H1 (cell line): Measurements from ENCODE around the gene HDAC6. TPM values are rescaled to one million over a fixed set of nuclear protein-coding genes. Genes with fewer than 3 reads are reported as not detected.

Experiments used
- CTCF ChIA-PET: fragments of 300-600 bp; sonication (Branson Sonifier 250); formaldehyde crosslinking; loops from one replicate; lab custom pipeline; 2021; ENCODE audit not compliant: partially characterized antibody; lab: Charles Lee
- POLR2A ChIA-PET: fragments of 300-600 bp; sonication (Branson Sonifier 250); formaldehyde crosslinking; loops from one replicate; lab custom pipeline; 2021; ENCODE audit warnings: inconsistent platforms; ENCODE audit not compliant: partially characterized antibody; lab: Charles Lee
- DNase-seq, 2 experiments: peaks; one replicate each; pipeline versions ENCODE4 v3.0.0 to v3.0.0-alpha.2; 2010 to 2022; ENCODE audit warnings: low spot score in 2 of 2, low read depth in 1 of 2, mixed read lengths in 1 of 2
- FAIRE-seq: peaks from 2 replicates; lab custom pipeline; 2011; peaks lifted over from hg19 to GRCh38; lab: Jason Lieb, UNC
- H2AFZ ChIP-seq: 2 replicates; pipeline ENCODE4 v1.8.1; 2012; ENCODE audit warnings: low read length, inconsistent platforms
- H2AK5ac ChIP-seq: 2 replicates; pipeline ENCODE4 v1.6.1; 2013; ENCODE audit warnings: low read depth, low read length
- H2BK120ac ChIP-seq: replicated peaks from 2 replicates; pipeline ENCODE3; 2013; ENCODE audit warnings: low read depth, low read length, inconsistent platforms
- H2BK12ac ChIP-seq: 2 replicates; pipeline ENCODE4 v1.6.1; 2013; ENCODE audit warnings: low read depth, low read length
- H2BK15ac ChIP-seq: 2 replicates; pipeline ENCODE4 v1.6.1; 2013; ENCODE audit warnings: low read length
- H2BK20ac ChIP-seq: 2 replicates; pipeline ENCODE4 v1.6.1; 2013; ENCODE audit warnings: low read length
- H2BK5ac ChIP-seq: 2 replicates; pipeline ENCODE4 v1.6.1; 2013; ENCODE audit warnings: low read depth, low read length
- H3K14ac ChIP-seq: 2 replicates; pipeline ENCODE4 v1.6.1; 2013; ENCODE audit warnings: inconsistent platforms; ENCODE audit not compliant: insufficient read length
- H3K18ac ChIP-seq: 2 replicates; pipeline ENCODE4 v1.6.1; 2013; ENCODE audit warnings: low read length; ENCODE audit errors: extremely low read depth
- H3K23ac ChIP-seq: 2 replicates; pipeline ENCODE4 v1.6.1; 2013; ENCODE audit warnings: inconsistent platforms; ENCODE audit not compliant: insufficient read length
- H3K23me2 ChIP-seq: 2 replicates; pipeline ENCODE4 v1.6.1; 2013; ENCODE audit warnings: low read depth, low read length
- H3K27ac ChIP-seq: 2 replicates; pipeline ENCODE4 v1.6.1; 2011; ENCODE audit warnings: low read depth, low read length, inconsistent platforms
- H3K27me3 ChIP-seq, 4 experiments: replicated peaks in 1 of 4; 1 replicate in 1 of 4; 2 replicates in 3 of 4; pipeline versions ENCODE4 v1.6.1 to v1.8.1; 2011 to 2013; ENCODE audit warnings: low read length in 3 of 4, mild to moderate bottlenecking in 3 of 4, inconsistent platforms in 2 of 4, mixed read lengths in 2 of 4, moderate library complexity in 1 of 4; ENCODE audit not compliant: control insufficient read depth in 3 of 4, insufficient read depth in 3 of 4; ENCODE audit errors: extremely low read depth in 1 of 4
- H3K36me3 ChIP-seq, 4 experiments: 2 replicates each; pipeline versions ENCODE4 v1.6.1 to v1.8.1; 2011 to 2013; ENCODE audit warnings: mild to moderate bottlenecking in 4 of 4, low read length in 3 of 4, moderate library complexity in 2 of 4, control low read depth in 1 of 4, inconsistent platforms in 1 of 4; ENCODE audit not compliant: insufficient read depth in 4 of 4, control insufficient read depth in 2 of 4
- H3K4ac ChIP-seq: replicated peaks from 2 replicates; pipeline ENCODE3; 2013; ENCODE audit warnings: low read length, low read depth, mixed read lengths, inconsistent platforms; ENCODE audit not compliant: insufficient read length
- H3K4me1 ChIP-seq, 4 experiments: replicated peaks in 1 of 4; 1 replicate in 1 of 4; 2 replicates in 3 of 4; pipeline versions ENCODE4 v1.6.1 to v1.8.1; 2011 to 2013; ENCODE audit warnings: low read length in 3 of 4, inconsistent platforms in 2 of 4, mixed read lengths in 1 of 4; ENCODE audit not compliant: insufficient read depth in 4 of 4, control insufficient read depth in 3 of 4
- H3K4me2 ChIP-seq, 2 experiments: 2 replicates each; pipeline versions ENCODE4 v1.6.1 to v1.8.1; 2011 to 2013; ENCODE audit warnings: low read depth in 2 of 2, low read length in 2 of 2, control low read depth in 1 of 2, inconsistent platforms in 1 of 2, mild to moderate bottlenecking in 1 of 2; ENCODE audit not compliant: insufficient read depth in 1 of 2
- H3K4me3 ChIP-seq, 4 experiments: fragments of 200-600, 300-600 bp in 1 of 4; sonication (generic), shearing (Covaris generic), sonication (Bioruptor Twin) in 1 of 4; 2 replicates each; pipeline versions ENCODE4 v1.5.1 to v1.8.1; 2011 to 2016; ENCODE audit warnings: low read length in 4 of 4, low read depth in 3 of 4, control low read depth in 2 of 4, inconsistent platforms in 2 of 4, mild to moderate bottlenecking in 2 of 4, mixed read lengths in 1 of 4, moderate library complexity in 1 of 4; ENCODE audit not compliant: insufficient read depth in 2 of 4; ENCODE audit errors: extremely low read depth in 1 of 4
- H3K56ac ChIP-seq: replicated peaks from 2 replicates; pipeline ENCODE3; 2013; ENCODE audit warnings: low read depth, mild to moderate bottlenecking, mixed read lengths, low read length, inconsistent platforms; ENCODE audit not compliant: insufficient read length
- H3K79me1 ChIP-seq: 2 replicates; pipeline ENCODE4 v1.6.1; 2013; ENCODE audit warnings: low read depth, low read length, control low read depth
- H3K79me2 ChIP-seq, 2 experiments: 2 replicates each; pipeline versions ENCODE4 v1.6.1 to v1.8.1; 2012 to 2013; ENCODE audit warnings: low read length in 2 of 2, mild to moderate bottlenecking in 2 of 2, inconsistent platforms in 1 of 2; ENCODE audit not compliant: insufficient read depth in 2 of 2, control insufficient read depth in 1 of 2
- H3K9ac ChIP-seq, 4 experiments: replicated peaks in 1 of 4; 1 replicate in 1 of 4; 2 replicates in 3 of 4; pipeline versions ENCODE4 v1.6.1 to v1.8.1; 2011 to 2013; ENCODE audit warnings: low read depth in 3 of 4, low read length in 3 of 4, control low read depth in 2 of 4, mild to moderate bottlenecking in 2 of 4, moderate library complexity in 2 of 4, inconsistent platforms in 1 of 4; ENCODE audit errors: extremely low read depth in 1 of 4
- H3K9me3 ChIP-seq, 2 experiments: 2 replicates each; pipeline versions ENCODE4 v1.6.1 to v1.8.1; 2012 to 2013; ENCODE audit warnings: mild to moderate bottlenecking in 2 of 2, moderate library complexity in 2 of 2, control low read depth in 1 of 2, inconsistent platforms in 1 of 2, low read depth in 1 of 2, low read length in 1 of 2, mixed read lengths in 1 of 2; ENCODE audit not compliant: insufficient read depth in 2 of 2
- H4K20me1 ChIP-seq, 2 experiments: replicated peaks in 1 of 2; 2 replicates each; pipeline versions ENCODE3 to v1.8.1; 2011 to 2013; ENCODE audit warnings: inconsistent platforms in 2 of 2, low read length in 2 of 2, mild to moderate bottlenecking in 1 of 2; ENCODE audit not compliant: insufficient read depth in 2 of 2, control insufficient read depth in 1 of 2
- H4K5ac ChIP-seq: 2 replicates; pipeline ENCODE4 v1.6.1; 2013; ENCODE audit warnings: low read length, low read depth, mixed read lengths, inconsistent platforms; ENCODE audit not compliant: insufficient read length
- H4K8ac ChIP-seq: 2 replicates; pipeline ENCODE4 v1.8.0; 2013; ENCODE audit warnings: mild to moderate bottlenecking, moderate library complexity, low read length, inconsistent platforms; ENCODE audit not compliant: insufficient read depth; ENCODE audit errors: extremely low read depth
- H4K91ac ChIP-seq: replicated peaks from 2 replicates; pipeline ENCODE3; 2013; ENCODE audit warnings: low read length, mixed read lengths, inconsistent platforms; ENCODE audit not compliant: insufficient read length
- CBX5 ChIP-seq: fragments of 300-800, 300-1000 bp; sonication (generic); IDR thresholded peaks from 2 replicates; pipeline ENCODE4 v1.7.1; 2016; ENCODE audit warnings: antibody characterized with exemption, low read length, low read depth
- EP300 ChIP-seq, 2 experiments: IDR thresholded peaks; 1 replicate in 1 of 2; 2 replicates in 1 of 2; pipeline ENCODE4 v1.6.1; 2011 to 2012; ENCODE audit warnings: low read depth in 2 of 2, low read length in 2 of 2, mild to moderate bottlenecking in 2 of 2, borderline replicate concordance in 1 of 2, inconsistent platforms in 1 of 2, moderate library complexity in 1 of 2
- JUND ChIP-seq: IDR thresholded peaks from 2 replicates; pipeline ENCODE4 v1.6.1; 2011; ENCODE audit warnings: mild to moderate bottlenecking, improper control_type of control experiment, low read length
- POLR2AphosphoS5 ChIP-seq: IDR thresholded peaks from 2 replicates; pipeline ENCODE4 v1.6.1; 2011; ENCODE audit warnings: low read depth, low read length
- SIN3A ChIP-seq, 2 experiments: IDR thresholded peaks in 1 of 2; conservative IDR thresholded peaks in 1 of 2; 2 replicates each; pipeline ENCODE4 v1.6.1; 2011 to 2012; ENCODE audit warnings: low read length in 2 of 2, improper control_type of control experiment in 1 of 2, low read depth in 1 of 2, mild to moderate bottlenecking in 1 of 2
- WGBS, 2 experiments: shearing (Covaris generic) in 1 of 2; methylation state at CpG; one replicate each; pipeline versions ENCODE4 v1.1.6 to v1.1.7; 2013 to 2015; ENCODE audit warnings: low lambda C conversion rate in 2 of 2, mixed read lengths in 2 of 2, inconsistent platforms in 1 of 2, low coverage in 1 of 2, missing lambda C conversion rate in 1 of 2; ENCODE audit not compliant: insufficient replicate concordance in 2 of 2, insufficient coverage in 1 of 2, insufficient read length in 1 of 2; ENCODE audit errors: extremely low coverage in 1 of 2, missing lambda C conversion rate in 1 of 2; 5-methylcytosine and 5-hydroxymethylcytosine counted together
- polyA plus RNA-seq, 7 experiments: library from polyadenylated mRNA; depleted of rRNA in 3 of 7; stranded (reverse) in 5 of 7; unstranded in 2 of 7; fragments of >200 nt in 5 of 7; fragments of 200-250 nt in 2 of 7; gene quantifications; 1 replicate in 5 of 7; 2 replicates in 1 of 7; 4 replicates in 1 of 7; pipeline versions ENCODE4 v1.2.1 to v1.2.3, GENCODE V29; 2011 to 2013; ENCODE audit warnings: missing spikeins in 2 of 7, mixed read lengths in 2 of 7
- total RNA-seq: library from RNA; stranded (reverse); fragmentation: NEBNext Ultra II Directional; extraction: Animal tissue kit (Norgen Biotek cat#: 25700); gene quantifications from 2 replicates; pipeline ENCODE4 v1.2.1, GENCODE V29; 2021

Gene HDAC6
- total and polyA plus RNA-seq, 2 of the 8 experiments (the other 6 are each of a cell fraction or from before 2014, with no cell fraction given): 34.0 to 51.8 TPM

DNA sequence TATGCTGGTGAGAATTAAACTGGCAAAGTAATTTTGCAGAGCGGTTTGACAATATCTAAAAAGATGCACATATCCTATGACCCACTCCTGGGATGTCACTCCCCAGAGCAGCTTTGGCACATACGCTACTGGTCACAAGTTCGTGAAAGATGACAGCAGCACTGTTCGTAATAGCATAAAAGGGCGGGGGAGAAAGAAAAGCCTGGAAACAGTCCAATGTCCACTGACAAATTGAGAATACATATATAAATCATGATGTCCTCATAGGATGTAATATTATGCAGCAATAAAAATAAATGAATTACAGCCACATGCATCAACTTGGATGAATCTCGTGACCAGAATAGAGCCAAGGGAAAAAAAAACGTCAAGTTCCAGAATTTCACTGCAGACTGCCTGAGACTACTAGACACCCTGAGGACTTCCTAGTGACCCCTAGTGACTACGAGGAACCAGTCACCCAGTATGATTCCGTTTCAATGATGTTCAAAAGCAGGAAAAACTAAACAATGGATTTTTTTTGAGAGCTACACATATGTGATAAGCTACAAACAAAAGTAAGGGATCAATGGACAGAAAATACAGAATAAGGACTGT is 31.8 kb downstream of the HDAC6 start:
- Histone ChIP-seq H3K23ac (no peak overlapping the region), H2BK20ac (no peak overlapping the region), H4K91ac (no peak overlapping the region), H3K9ac (no peak overlapping the region), H2BK120ac (no peak overlapping the region), H3K14ac (no peak overlapping the region), H4K5ac (no peak overlapping the region), H3K4ac (no peak overlapping the region), H2AK5ac (no peak overlapping the region), H2BK12ac (no peak overlapping the region), H3K79me2 (no peaks in the 10 kb centered on the region), H3K27me3 (peaks cover 21 to 61% (median 48%) of the 10 kb centered on the region in 4 experiments), H3K23me2 (peaks cover 11% of the 10 kb centered on the region; the same call in 1 of the 2 replicates), H3K27ac (no peak overlapping the region), H3K18ac (no peak overlapping the region), H3K4me2 (peak overlapping the region in 1 of 2 experiments; percentile 85; a peak in 1 of 4 replicates), H4K20me1 (peaks cover 0 to 3% of the 10 kb centered on the region in 2 experiments), H3K36me3 (no peaks in the 10 kb centered on the region), H3K4me3 (no peak overlapping the region), H3K79me1 (no peaks in the 10 kb centered on the region), H2BK15ac (no peak overlapping the region), H4K8ac (no peak overlapping the region), H3K56ac (no peak overlapping the region), H3K9me3 (no peaks in the 10 kb centered on the region)
- FAIRE-seq (no peak), DNase-seq (no peak)
- ChIA-PET CTCF (interaction anchor here (0.6 to 1.2 kb wide), 2 partner anchors 13 to 162 kb away, joined by 3 to 5 read pairs; no protein-coding TSS in a partner anchor), POLR2A (interaction anchor here (0.7 to 1.1 kb wide), 2 partner anchors 10 to 351 kb away, joined by 3 read pairs; no protein-coding TSS in a partner anchor)
- 68% methylated on average over 9 of the region's 9 CpGs; no CpG with 5 or more reads in 1 of the 2 experiments for WGBS, 2 experiments
- TF ChIP-seq POLR2AphosphoS5: no peak
- no peak for TF ChIP-seq JUND
- no peak for TF ChIP-seq EP300 (IDR thresholded peaks at IDR 0.05; ENCODE audit: borderline replicate concordance in 1 of 2, low read depth in 2 of 2, low read length in 2 of 2)
- no peak for TF ChIP-seq SIN3A (conservative IDR thresholded peaks at IDR 0.05 in 1 of 2, IDR thresholded peaks at IDR 0.05 in 1 of 2; ENCODE audit: low read depth in 1 of 2, low read length in 2 of 2)
- TF ChIP-seq CBX5: no peak
- TF ChIP-seq, all 59 proteins: peak for 0
- Histone ChIP-seq H2AFZ (no peak overlapping the region), H2BK5ac (no peak overlapping the region), H3K4me1 (peaks cover 0 to 8% (median 4%) of the 10 kb centered on the region in 4 experiments; a peak in 4 of 7 replicates)
